Lung (tissue), 12 donors: ENCODE results near the gene SFXN5. TPM values are rescaled to one million over a fixed set of nuclear protein-coding genes. Genes with fewer than 3 reads are reported as not detected.

ENCODE experiments used
- ATAC-seq: fragments of 200-7000 bp; cut with Tn5 transposase; one replicate; pipeline ENCODE4 v1.9.1; 2020; ENCODE audit warnings: moderate number of reproducible peaks; ENCODE audit not compliant: insufficient read depth, low FRiP score
- DNase-seq, 3 donors: peaks; one replicate each; pipeline ENCODE4 v3.0.0-alpha.2; 2013 to 2017
- H3K27ac ChIP-seq, 2 donors: one replicate each; pipeline ENCODE4 v1.5.1; 2013; ENCODE audit warnings: mild to moderate bottlenecking in 2 of 2, moderate library complexity in 2 of 2, control low read depth in 1 of 2, inconsistent platforms in 1 of 2, low read depth in 1 of 2, low read length in 1 of 2
- H3K27me3 ChIP-seq, 3 donors: one replicate each; pipeline ENCODE4 v1.5.1; 2013; ENCODE audit warnings: low read length in 2 of 3; ENCODE audit not compliant: control insufficient read depth in 3 of 3, insufficient read depth in 3 of 3
- H3K36me3 ChIP-seq, 4 donors: one replicate each; pipeline ENCODE4 v1.5.1; 2013; ENCODE audit warnings: low read length in 4 of 4, mild to moderate bottlenecking in 1 of 4, moderate library complexity in 1 of 4; ENCODE audit not compliant: control insufficient read depth in 4 of 4, insufficient read depth in 4 of 4
- H3K4me1 ChIP-seq, 5 donors: one replicate each; pipeline ENCODE4 v1.5.1; 2013; ENCODE audit warnings: low read length in 5 of 5, mild to moderate bottlenecking in 2 of 5, moderate library complexity in 1 of 5; ENCODE audit not compliant: control insufficient read depth in 5 of 5, insufficient read depth in 5 of 5
- H3K4me3 ChIP-seq: one replicate; pipeline ENCODE4 v1.5.1; 2013; ENCODE audit warnings: mild to moderate bottlenecking, control low read depth, moderate library complexity
- H3K9ac ChIP-seq, 2 donors: one replicate each; pipeline ENCODE4 v1.5.1; 2013; ENCODE audit warnings: low read length in 2 of 2, control low read depth in 1 of 2; ENCODE audit not compliant: insufficient read depth in 1 of 2
- H3K9me3 ChIP-seq, 4 donors: one replicate each; pipeline ENCODE4 v1.5.1; 2013; ENCODE audit warnings: low read length in 3 of 4, mild to moderate bottlenecking in 1 of 4, moderate library complexity in 1 of 4; ENCODE audit not compliant: control insufficient read depth in 4 of 4, insufficient read depth in 3 of 4
- CTCF ChIP-seq: IDR thresholded peaks from 2 replicates; pipeline ENCODE4 v1.5.1; 2012; ENCODE audit warnings: mild to moderate bottlenecking; ENCODE audit errors: control extremely low read depth, extremely low read depth
- WGBS, 2 donors: extraction: QIAGEN DNeasy Blood & Tissue Kit; methylation state at CpG; one replicate each; pipeline ENCODE4 v1.1.7; 2013; 5-methylcytosine and 5-hydroxymethylcytosine counted together
- polyA plus RNA-seq, 2 donors: library from polyadenylated mRNA; stranded (reverse); fragments of 200-250 nt; gene quantifications; one replicate each; pipeline ENCODE4 v1.2.1, GENCODE V29; 2013
- total RNA-seq, 2 donors: library from RNA; depleted of rRNA in 1 of 2; stranded (reverse); fragments of >200 nt in 1 of 2; gene quantifications; one replicate each; pipeline ENCODE4 v1.2.1, GENCODE V29; 2014 to 2021
- donor health status: control.
- donor health status: control.
- donor health status: Bipolar disorder and iron deficiency.
- donor health status: healthy.
- donor health status: DM: yes; HTN: yes; CAD: no.

The SFXN5 gene
- total and polyA plus RNA-seq, 4 donors = 8.3 to 15.6 (median 9.6) TPM

GRCh38 chr2:72923833-72924352 lies 147.6 kb downstream of the SFXN5 start:
- DNase-seq (peak in 1 of 3 donors; percentile 9), ATAC-seq (no peak)
- Histone ChIP-seq H3K4me1 (peaks cover 0 to 22% (median 0%) of the 10 kb centered on the region in 5 donors), H3K9me3 (peaks cover 0 to 12% (median 0%) of the 10 kb centered on the region in 4 donors), H3K9ac (no peak overlapping the region), H3K36me3 (no peaks in the 10 kb centered on the region), H3K27me3 (peaks cover 9 to 100% (median 97%) of the 10 kb centered on the region in 3 donors), H3K27ac (no peak overlapping the region), H3K4me3 (peak overlapping the region; percentile 5)
- no peak for TF ChIP-seq CTCF
- 5% methylated on average over 30 to 36 of the region's 36 CpGs for WGBS, 2 donors

GRCh38 chr2:72921853-72922252 lies 149.7 kb downstream of the SFXN5 start:
- TF ChIP-seq CTCF = no peak
- H3K4me3 ChIP-seq = no peak overlapping the region
- 73 to 77% methylated on average over 1 of the region's 1 CpG for WGBS, 2 donors
- peaks cover 9 to 89% (median 86%) of the 10 kb centered on the region in 3 donors for H3K27me3 ChIP-seq
- H3K27ac ChIP-seq = no peak overlapping the region
- no peaks in the 10 kb centered on the region for H3K36me3 ChIP-seq
- H3K9ac ChIP-seq = no peak overlapping the region
- peaks cover 0 to 12% (median 0%) of the 10 kb centered on the region in 4 donors for H3K9me3 ChIP-seq
- DNase-seq (no peak), ATAC-seq (no peak)
- H3K4me1 ChIP-seq = peaks cover 0 to 28% (median 4%) of the 10 kb centered on the region in 5 donors

GRCh38 chr2:72921088-72921851 lies 150.2 kb downstream of the SFXN5 start:
- Histone ChIP-seq H3K4me3 (no peak overlapping the region), H3K36me3 (no peaks in the 10 kb centered on the region), H3K27me3 (peaks cover 6 to 89% (median 86%) of the 10 kb centered on the region in 3 donors), H3K27ac (no peak overlapping the region), H3K9me3 (peaks cover 0 to 12% (median 0%) of the 10 kb centered on the region in 4 donors), H3K4me1 (peaks cover 0 to 34% (median 4%) of the 10 kb centered on the region in 5 donors), H3K9ac (no peak overlapping the region)
- no peak for ATAC-seq
- DNase-seq = peak in 1 of 3 donors; percentile 11
- no peak for TF ChIP-seq CTCF
- 16 to 27% methylated on average over 15 of the region's 15 CpGs for WGBS, 2 donors
